NCI-H1417 (cell line): ENCODE measurements around the gene NXPH4.

Source experiments
- DNase-seq, 3 experiments: peaks; one replicate each; lab custom pipeline; 2025; lab: John Stamatoyannopoulos, UW

The NXPH4 gene

GRCh38 chr12:57219205-57219992 lies 2.8 kb downstream of the NXPH4 start:
- DNase-seq, result no peak

- DNase-seq, result peak in 2 of 3 experiments; percentile 30 to 58
Observed at GRCh38 chr12:57219993-57220754, 3.6 kb downstream of the NXPH4 start.

- DNase-seq, result no peak
Observed at GRCh38 chr12:57220770-57221168, 4.2 kb downstream of the NXPH4 start.

GRCh38 chr12:57221169-57221917 lies 4.7 kb downstream of the NXPH4 start:
- peak in 1 of 3 experiments; percentile 22 for DNase-seq

GRCh38 chr12:57222286-57223190 lies 5.9 kb downstream of the NXPH4 start:
- peak in 2 of 3 experiments; percentile 22 to 50 for DNase-seq

- no peak for DNase-seq
Observed at GRCh38 chr12:57223191-57224165, 6.9 kb downstream of the NXPH4 start.

- no peak for DNase-seq
Observed at GRCh38 chr12:57224278-57224972, 7.8 kb downstream of the NXPH4 start.

GRCh38 chr12:57224973-57225679 lies 8.5 kb downstream of the NXPH4 start:
- DNase-seq, result peak; percentile 45 to 82 (median 71)

GRCh38 chr12:57225680-57226210 lies 9.2 kb downstream of the NXPH4 start:
- no peak for DNase-seq

- DNase-seq, result peak in 2 of 3 experiments; percentile 67 to 72
Observed at GRCh38 chr12:57226588-57227314, 10.2 kb downstream of the NXPH4 start.

GRCh38 chr12:57227315-57228115 lies 10.9 kb downstream of the NXPH4 start:
- peak in 1 of 3 experiments; percentile 72 for DNase-seq

- no peak for DNase-seq
Observed at GRCh38 chr12:57229046-57229633, 12.5 kb downstream of the NXPH4 start.

GRCh38 chr12:57229634-57230380 lies 13.2 kb downstream of the NXPH4 start, which contains the start of gene SHMT2:
Gene SHMT2, plus strand, starts transcription at chr12:57229711. Its CDS starts 68 bp downstream, at chr12:57229779.
- peak; percentile 95 to 99 (median 99) for DNase-seq

GRCh38 chr12:57230381-57231155 lies 14.0 kb downstream of the NXPH4 start:
- no peak for DNase-seq
